Fibroblast of peridontal ligament (primary cell): Measurements from ENCODE around the gene FGD3.
"Not testable (repeated sequence)": the region's sequence is repeated elsewhere in the genome, so short reads cannot be mapped to it uniquely, and the experiment has no call there.

Experiments used
- DNase-seq: peaks from one replicate; pipeline ENCODE4 v3.0.0-alpha.2; 2010; ENCODE audit errors: extremely low read depth

FGD3 gene

GRCh38 chr9:93009337-93010015 lies 62.2 kb downstream of the FGD3 start:
- DNase-seq: no peak

DNA sequence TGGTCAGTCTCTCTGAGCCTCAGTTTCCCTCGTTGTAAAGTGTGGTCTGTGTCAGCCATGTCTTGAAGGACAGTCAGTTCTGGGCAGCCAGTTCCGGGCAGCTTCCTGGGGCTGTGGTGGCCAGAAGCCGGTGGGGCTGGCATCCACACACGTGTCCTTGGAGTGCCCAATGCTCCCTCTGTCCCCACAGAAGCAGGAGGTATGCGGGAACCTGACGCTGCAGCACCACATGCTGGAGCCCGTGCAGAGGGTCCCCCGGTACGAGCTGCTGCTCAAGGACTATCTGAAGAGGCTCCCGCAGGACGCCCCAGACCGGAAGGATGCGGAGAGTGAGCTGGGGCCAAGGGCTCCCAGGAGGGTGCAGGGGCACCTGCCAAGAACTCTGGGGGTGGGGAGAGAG lies 62.7 kb downstream of the FGD3 start:
- DNase-seq: no peak

DNA sequence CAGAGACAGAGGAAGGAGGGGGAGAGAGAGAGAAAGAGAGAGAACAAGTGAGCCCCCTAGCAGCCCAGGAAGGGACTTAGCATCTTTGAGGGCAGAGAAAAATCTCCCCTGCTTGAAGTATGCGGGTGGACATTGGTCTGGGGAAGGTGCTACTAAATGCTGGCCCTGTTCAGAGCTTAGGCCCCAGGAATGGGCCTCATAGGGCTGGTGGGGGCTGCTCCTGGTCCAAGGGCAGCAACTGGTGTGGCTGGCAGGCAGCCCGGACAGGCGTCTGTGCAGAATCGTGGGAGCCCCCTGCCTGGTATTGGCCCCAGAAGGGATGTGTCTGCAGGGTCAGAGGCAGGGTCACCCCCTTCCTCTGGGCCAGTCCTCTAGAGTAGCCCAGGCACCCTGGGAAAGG lies 63.4 kb downstream of the FGD3 start:
- no peak for DNase-seq

- no peak for DNase-seq
These were observed 63.8 kb downstream of the FGD3 start for GRCh38 chr9:93011114-93011513.

DNA sequence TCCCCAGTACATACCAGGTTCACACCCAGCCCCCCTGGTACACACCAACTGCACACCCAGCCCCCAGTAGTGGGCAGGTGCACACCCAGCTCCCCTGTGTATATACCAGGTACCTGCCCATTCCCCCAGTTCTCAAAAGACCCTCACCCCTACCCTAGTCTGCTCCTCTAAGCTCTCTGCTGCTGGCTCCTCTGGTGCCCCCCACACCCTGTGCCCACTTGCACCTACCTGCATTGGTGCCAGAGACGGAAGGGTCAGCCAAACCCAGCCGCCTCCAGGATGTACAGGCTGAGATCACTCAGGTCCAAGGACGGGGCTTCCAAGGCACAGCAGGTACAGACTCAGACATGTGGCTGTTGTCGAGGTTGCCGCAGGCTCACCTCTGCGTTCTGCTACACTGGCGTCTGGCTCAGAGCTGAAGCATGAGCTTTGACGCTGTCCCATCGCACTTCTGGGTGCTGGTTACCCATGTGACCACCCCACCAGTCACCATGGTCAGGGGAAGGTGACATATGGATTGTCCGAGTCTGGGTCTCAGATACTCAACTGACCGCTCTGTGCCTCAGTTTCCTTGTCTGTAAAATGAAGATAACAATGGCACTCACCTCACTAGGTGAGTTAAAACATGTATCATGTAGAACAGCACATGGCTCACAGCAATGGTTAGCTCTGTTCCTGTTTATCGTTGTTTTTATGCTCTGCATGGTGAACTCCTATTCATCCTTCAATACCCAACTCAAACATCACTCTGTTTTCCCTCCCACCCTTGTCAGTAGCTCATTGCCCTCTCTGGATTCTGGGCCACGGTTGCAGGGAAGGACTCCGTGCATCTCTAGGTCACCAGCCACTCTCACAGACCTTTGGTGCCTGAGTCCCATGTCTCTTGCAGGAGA lies 65.9 kb downstream of the FGD3 start:
- DNase-seq: no peak

GRCh38 chr9:93013856-93014582 lies 66.7 kb downstream of the FGD3 start:
- DNase-seq: no peak

DNA sequence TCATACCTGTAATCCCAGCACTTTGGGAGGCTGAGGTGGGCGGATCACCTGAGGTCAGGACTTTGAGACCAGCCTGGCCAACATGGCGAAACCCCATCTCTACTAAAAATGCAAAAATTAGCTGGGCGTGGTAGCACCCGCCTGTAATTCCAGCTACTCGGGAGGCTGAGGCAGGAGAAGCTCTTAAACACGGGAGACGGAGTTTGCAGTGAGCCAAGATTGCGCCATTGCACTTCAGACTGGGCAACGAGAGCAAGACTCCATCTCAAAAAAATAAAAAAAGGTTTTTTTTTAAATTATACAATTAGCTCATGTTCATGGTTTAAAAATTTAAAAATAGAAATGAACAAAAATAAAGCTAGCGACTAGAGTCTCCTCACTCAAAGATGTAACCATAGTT lies 67.9 kb downstream of the FGD3 start:
- DNase-seq: not testable (repeated sequence)

DNA sequence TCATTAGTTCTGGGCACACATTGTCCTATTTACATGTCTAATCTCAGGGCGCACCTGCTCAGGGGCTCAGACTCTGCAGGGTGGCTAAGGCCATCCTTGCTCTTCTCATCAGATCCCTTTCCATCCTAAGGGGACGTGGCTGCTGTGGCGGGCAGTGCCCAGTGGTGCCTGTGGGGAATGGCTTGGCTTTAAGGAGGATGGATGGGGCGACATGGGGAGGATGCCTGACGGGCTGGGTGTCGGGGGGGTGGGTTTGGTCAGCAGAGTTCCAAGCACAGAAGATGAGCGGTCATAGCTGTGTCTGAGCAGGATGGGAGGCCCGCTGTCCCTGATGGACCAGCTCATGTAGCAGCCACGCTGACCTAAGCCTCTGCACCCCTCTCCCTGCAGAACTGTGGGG lies 70.3 kb downstream of the FGD3 start:
- no peak for DNase-seq

DNA sequence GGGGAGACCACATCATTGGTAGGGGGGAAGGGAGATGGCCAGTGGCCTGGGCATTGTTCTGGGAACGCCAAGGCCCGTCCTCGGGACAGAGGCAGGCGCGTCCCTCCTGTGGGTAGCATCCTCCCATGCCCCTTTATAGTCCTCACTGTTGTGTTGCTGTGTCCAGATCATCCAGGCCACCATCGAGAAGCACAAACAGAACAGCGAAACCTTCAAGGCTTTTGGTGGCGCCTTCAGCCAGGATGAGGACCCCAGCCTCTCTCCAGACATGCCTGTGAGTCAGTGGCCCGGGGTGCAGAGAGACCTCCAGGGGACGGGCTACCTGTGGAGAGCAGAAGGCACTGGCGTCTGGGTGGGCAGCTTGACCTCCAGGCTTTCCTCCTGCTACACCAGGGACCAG lies 72.8 kb downstream of the FGD3 start:
- no peak for DNase-seq

DNA sequence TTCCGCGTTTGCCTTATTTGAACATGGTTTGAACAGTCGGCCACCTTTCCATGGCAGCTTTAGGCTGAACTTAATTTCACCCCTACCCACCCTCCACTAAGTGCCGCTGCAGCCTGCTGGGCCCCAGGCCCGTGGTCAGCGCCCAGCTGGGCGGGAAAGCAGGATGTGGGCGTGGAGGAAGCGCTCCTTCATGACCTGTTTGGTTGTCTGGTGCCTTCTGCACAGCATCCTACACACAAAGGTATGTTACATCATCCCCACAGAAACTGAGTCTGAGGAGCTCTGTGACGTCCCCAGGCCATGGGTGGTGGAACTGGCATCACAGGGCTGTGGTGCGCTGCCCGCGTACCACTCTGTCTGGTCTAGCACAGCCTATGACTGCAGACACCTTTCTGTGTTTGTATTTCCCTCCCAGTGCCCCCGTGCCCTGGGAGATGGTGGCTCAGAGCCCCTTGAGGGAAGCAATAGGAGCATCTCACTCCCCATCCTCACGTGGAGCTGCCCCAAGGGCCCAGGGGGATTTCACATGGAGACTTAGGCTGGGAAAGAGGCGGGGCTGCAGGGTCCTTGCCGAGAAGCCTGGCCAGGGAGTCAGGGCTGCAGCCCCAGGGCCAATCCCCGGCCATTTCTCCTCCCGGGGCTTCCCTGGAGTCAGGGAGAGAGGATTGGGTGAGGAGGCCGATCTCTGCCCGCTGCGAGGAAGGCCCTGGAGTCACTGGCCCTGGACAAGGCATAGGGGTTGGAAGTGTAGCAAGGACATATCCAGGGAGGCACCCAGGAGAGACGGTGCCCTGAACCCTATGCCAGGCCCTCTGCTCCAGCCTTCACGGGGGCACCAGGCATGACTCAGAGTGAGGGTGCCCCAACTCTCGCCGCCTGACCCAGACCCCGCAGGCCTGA lies 73.7 kb downstream of the FGD3 start:
- no peak for DNase-seq

GRCh38 chr9:93022066-93022465 lies 74.7 kb downstream of the FGD3 start:
- no peak for DNase-seq

DNA sequence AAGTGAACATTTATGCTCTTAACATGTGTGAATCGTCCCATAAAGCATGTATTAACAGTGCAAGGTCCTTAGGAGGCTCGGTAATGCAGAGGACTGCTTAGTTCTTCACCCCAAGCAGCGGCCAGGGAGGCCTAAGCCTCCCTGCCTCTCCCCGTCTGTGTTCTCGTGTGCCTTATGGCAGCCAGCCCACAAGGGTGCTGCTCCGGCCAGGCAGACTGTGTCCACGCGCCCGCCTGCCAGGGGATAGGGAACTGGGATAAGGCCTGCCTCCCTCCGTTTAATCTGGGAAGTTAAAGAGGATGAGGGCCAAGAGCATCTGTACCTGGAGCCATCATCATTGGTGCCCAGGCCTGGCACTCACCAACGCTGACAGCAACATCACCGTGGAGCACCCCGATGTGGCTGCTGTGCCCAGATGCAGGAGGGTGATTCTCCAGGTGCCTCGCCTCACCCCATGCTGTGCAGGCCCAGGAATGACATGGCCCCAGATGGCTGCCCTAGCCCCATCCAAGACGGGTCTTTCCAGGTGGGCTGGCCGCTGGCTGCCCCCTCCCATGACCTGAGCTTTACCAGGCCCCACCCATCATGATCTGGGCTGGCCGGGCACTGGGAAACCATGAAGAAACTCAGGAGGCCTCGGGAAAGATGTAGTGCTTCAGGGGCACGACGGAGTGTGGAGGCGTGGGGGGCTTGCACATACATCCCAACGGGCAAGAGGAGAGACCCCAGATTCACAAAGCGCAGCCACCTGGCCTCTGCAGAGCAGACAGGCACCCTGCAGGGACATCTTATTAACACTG lies 75.6 kb downstream of the FGD3 start:
- DNase-seq: no peak

GRCh38 chr9:93023521-93023815 lies 76.1 kb downstream of the FGD3 start:
- no peak for DNase-seq

- DNase-seq: no peak
These were observed 77.3 kb downstream of the FGD3 start for GRCh38 chr9:93024646-93024910.

GRCh38 chr9:93024986-93025630 lies 77.8 kb downstream of the FGD3 start:
- DNase-seq: no peak

DNA sequence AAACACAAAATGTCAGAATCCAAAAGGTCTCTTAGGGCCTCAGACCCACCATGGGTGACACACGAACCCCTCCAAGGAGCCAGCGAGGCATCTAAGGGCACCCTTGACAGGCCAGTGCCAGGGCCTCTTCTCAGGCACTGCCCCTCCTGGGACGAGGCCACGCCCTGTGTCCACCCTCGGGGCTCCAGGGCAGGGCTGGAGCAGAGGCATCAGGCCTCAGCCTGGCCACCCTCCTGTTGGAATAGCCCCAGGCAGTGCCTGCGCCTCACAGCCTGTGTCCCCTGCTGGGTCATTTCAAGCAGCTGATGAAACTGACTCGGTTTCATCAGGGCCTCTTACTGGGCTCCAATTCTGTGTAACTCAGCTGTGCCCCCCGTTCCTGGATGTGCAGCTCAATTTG lies 78.4 kb downstream of the FGD3 start:
- DNase-seq: no peak

- no peak for DNase-seq
These were observed 79.3 kb downstream of the FGD3 start for GRCh38 chr9:93026640-93027039.

DNA sequence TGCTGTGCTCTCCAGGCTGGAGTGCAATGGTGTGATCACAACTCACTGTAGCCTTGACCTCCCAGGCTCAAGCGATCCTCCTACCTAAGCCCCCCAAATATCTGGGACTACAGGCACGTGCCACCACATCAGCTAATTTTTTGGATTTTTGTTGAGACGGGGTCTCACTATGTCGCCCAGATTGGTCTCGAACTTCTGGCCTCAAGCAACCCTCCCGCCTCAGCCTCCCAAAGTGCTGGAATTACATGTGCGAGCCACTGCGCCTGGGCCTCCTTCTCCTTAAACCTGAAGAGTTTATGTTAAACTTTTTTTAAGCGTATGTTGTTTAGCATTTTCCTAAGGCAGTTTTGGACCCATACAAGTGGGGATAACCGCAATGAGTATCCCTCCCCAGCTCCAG lies 80.4 kb downstream of the FGD3 start:
- no peak for DNase-seq

GRCh38 chr9:93028448-93029006 lies 81.2 kb downstream of the FGD3 start:
- DNase-seq: no peak
